Measurements from ENCODE around the gene VSNL1. TPM values are rescaled to one million over a fixed set of nuclear protein-coding genes. Genes with fewer than 3 reads are reported as not detected.

Gene VSNL1
- polyA plus RNA-seq, 1 of the 3 experiments (the other 2 are of a cell fraction), result 1.3 TPM

GRCh38 chr2:17683981-17684380 lies 143.5 kb downstream of the VSNL1 start:
- H3K27ac ChIP-seq (ENCODE audit: low read depth in 2 of 2, low read length in 1 of 2), result no peak overlapping the region
- peaks cover 66 to 68% of the 10 kb centered on the region in 2 experiments for H3K36me3 ChIP-seq (replicated peaks in 1 of 2; ENCODE audit: control insufficient read depth in 1 of 2, insufficient read depth in 2 of 2, low read length in 1 of 2)
- H3K27me3 ChIP-seq (ENCODE audit: insufficient read depth), result no peaks in the 10 kb centered on the region
- DNase-seq, result no peak
- POLR2A ChIA-PET, result no interaction called here
- TF ChIP-seq GATA2 (CRISPR knock-in tag; IDR thresholded peaks at IDR 0.05) (peak; percentile 29; the same call in 1 of the 2 replicates), JUND (IDR thresholded peaks at IDR 0.05) (no peak)
- H3K4me1 ChIP-seq (ENCODE audit: control insufficient read depth in 1 of 2, insufficient read depth in 2 of 2, low read depth in 1 of 2, low read length in 1 of 2), result no peaks in the 10 kb centered on the region; a peak in 1 of 4 replicates
- H2AFZ ChIP-seq (ENCODE audit: low read depth), result no peak overlapping the region
- no peaks in the 10 kb centered on the region for H3K79me2 ChIP-seq (ENCODE audit: insufficient read depth)
- WGBS (ENCODE audit: low lambda C conversion rate), result 67% methylated on average over 2 of the region's 2 CpGs
- H3K9me2 ChIP-seq, result 0 out of 2 replicates have a peak, but pooled peaks cover 4% of the 10 kb centered on the region
- H3K9ac ChIP-seq, result no peak overlapping the region
- H3K9me3 ChIP-seq, result no peaks in the 10 kb centered on the region
- H4K20me1 ChIP-seq (ENCODE audit: insufficient read depth), result no peaks in the 10 kb centered on the region
- H3K4me3 ChIP-seq (ENCODE audit: low read depth in 2 of 2, low read length in 1 of 2), result no peak overlapping the region
- no peak overlapping the region for H3K4me2 ChIP-seq
- H3F3A ChIP-seq (replicated peaks; ENCODE audit: insufficient read depth), result peaks cover 6% of the 10 kb centered on the region
- CTCF ChIA-PET, result interaction anchor here (2.1 kb wide), 1 partner anchor 10 kb away, joined by 5 read pairs; no protein-coding TSS in a partner anchor

DNA sequence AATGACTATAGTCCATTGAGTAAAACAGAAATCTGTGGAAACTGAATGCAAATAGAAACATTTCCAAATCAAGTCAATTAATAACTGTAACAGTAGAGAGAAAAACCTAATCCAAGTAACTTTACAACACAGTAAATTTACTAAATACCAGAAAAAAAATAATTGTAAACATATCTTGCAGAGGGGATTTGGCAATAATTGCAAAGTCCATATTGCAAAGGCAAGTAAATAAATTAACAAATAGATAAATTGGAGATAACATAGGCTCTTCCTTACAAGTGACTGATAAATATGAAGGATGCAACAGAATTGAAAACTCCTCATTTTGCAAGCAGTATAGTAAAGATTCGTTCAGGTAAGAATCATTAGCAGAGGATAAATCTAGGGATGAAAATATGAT lies 148.1 kb downstream of the VSNL1 start:
- Histone ChIP-seq H3K9me3 (no peaks in the 10 kb centered on the region), H3F3A (replicated peaks; ENCODE audit: insufficient read depth) (peaks cover 15% of the 10 kb centered on the region), H3K4me3 (ENCODE audit: low read depth in 2 of 2, low read length in 1 of 2) (no peak overlapping the region), H2AFZ (ENCODE audit: low read depth) (no peak overlapping the region), H3K9ac (no peak overlapping the region), H3K9me2 (0 out of 2 replicates have a peak, but pooled peaks cover 4% of the 10 kb centered on the region), H3K79me2 (ENCODE audit: insufficient read depth) (peaks cover 9% of the 10 kb centered on the region), H3K36me3 (replicated peaks in 1 of 2; ENCODE audit: control insufficient read depth in 1 of 2, insufficient read depth in 2 of 2, low read length in 1 of 2) (peaks cover 52 to 63% of the 10 kb centered on the region in 2 experiments), H4K20me1 (ENCODE audit: insufficient read depth) (no peaks in the 10 kb centered on the region), H3K27ac (ENCODE audit: low read depth in 2 of 2, low read length in 1 of 2) (no peak overlapping the region), H3K27me3 (ENCODE audit: insufficient read depth) (no peaks in the 10 kb centered on the region), H3K4me1 (ENCODE audit: control insufficient read depth in 1 of 2, insufficient read depth in 2 of 2, low read depth in 1 of 2, low read length in 1 of 2) (no peaks in the 10 kb centered on the region; a peak in 1 of 4 replicates), H3K4me2 (no peak overlapping the region)
- no peak for TF ChIP-seq GATA2 (CRISPR knock-in tag; IDR thresholded peaks at IDR 0.05)
- no peak for TF ChIP-seq REST (IDR thresholded peaks at IDR 0.05; ENCODE audit: low read depth, low read length)
- no peak for TF ChIP-seq RXRA (IDR thresholded peaks at IDR 0.05; ENCODE audit: borderline replicate concordance, low read depth)
- TF ChIP-seq RCOR1 (IDR thresholded peaks at IDR 0.05; ENCODE audit: low read length), result no peak
- no peak for TF ChIP-seq SIN3A (IDR thresholded peaks at IDR 0.05; ENCODE audit: borderline replicate concordance, low read depth, low read length)
- no peak for TF ChIP-seq TAF1 (IDR thresholded peaks at IDR 0.05; ENCODE audit: borderline replicate concordance, low read depth, low read length)
- no peak for TF ChIP-seq FOSL2 (IDR thresholded peaks at IDR 0.05; ENCODE audit: borderline replicate concordance, low read depth)
- TF ChIP-seq EP300 (IDR thresholded peaks at IDR 0.05; ENCODE audit: borderline replicate concordance in 1 of 2, low read depth in 1 of 2, low read length in 1 of 2), result no peak
- TF ChIP-seq, protein P1, sequence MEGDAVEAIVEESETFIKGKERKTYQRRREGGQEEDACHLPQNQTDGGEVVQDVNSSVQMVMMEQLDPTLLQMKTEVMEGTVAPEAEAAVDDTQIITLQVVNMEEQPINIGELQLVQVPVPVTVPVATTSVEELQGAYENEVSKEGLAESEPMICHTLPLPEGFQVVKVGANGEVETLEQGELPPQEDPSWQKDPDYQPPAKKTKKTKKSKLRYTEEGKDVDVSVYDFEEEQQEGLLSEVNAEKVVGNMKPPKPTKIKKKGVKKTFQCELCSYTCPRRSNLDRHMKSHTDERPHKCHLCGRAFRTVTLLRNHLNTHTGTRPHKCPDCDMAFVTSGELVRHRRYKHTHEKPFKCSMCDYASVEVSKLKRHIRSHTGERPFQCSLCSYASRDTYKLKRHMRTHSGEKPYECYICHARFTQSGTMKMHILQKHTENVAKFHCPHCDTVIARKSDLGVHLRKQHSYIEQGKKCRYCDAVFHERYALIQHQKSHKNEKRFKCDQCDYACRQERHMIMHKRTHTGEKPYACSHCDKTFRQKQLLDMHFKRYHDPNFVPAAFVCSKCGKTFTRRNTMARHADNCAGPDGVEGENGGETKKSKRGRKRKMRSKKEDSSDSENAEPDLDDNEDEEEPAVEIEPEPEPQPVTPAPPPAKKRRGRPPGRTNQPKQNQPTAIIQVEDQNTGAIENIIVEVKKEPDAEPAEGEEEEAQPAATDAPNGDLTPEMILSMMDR (IDR thresholded peaks at IDR 0.05), result no peak
- TF ChIP-seq, protein P2, sequence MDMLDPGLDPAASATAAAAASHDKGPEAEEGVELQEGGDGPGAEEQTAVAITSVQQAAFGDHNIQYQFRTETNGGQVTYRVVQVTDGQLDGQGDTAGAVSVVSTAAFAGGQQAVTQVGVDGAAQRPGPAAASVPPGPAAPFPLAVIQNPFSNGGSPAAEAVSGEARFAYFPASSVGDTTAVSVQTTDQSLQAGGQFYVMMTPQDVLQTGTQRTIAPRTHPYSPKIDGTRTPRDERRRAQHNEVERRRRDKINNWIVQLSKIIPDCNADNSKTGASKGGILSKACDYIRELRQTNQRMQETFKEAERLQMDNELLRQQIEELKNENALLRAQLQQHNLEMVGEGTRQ (IDR thresholded peaks at IDR 0.05; ENCODE audit: borderline replicate concordance, low read depth, low read length), result no peak
- no peak for TF ChIP-seq NRF1 (IDR thresholded peaks at IDR 0.05; ENCODE audit: low read depth, low read length)
- TF ChIP-seq, protein P3, sequence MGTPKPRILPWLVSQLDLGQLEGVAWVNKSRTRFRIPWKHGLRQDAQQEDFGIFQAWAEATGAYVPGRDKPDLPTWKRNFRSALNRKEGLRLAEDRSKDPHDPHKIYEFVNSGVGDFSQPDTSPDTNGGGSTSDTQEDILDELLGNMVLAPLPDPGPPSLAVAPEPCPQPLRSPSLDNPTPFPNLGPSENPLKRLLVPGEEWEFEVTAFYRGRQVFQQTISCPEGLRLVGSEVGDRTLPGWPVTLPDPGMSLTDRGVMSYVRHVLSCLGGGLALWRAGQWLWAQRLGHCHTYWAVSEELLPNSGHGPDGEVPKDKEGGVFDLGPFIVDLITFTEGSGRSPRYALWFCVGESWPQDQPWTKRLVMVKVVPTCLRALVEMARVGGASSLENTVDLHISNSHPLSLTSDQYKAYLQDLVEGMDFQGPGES (IDR thresholded peaks at IDR 0.05; ENCODE audit: low read depth, low read length), result no peak
- TF ChIP-seq, protein P4, sequence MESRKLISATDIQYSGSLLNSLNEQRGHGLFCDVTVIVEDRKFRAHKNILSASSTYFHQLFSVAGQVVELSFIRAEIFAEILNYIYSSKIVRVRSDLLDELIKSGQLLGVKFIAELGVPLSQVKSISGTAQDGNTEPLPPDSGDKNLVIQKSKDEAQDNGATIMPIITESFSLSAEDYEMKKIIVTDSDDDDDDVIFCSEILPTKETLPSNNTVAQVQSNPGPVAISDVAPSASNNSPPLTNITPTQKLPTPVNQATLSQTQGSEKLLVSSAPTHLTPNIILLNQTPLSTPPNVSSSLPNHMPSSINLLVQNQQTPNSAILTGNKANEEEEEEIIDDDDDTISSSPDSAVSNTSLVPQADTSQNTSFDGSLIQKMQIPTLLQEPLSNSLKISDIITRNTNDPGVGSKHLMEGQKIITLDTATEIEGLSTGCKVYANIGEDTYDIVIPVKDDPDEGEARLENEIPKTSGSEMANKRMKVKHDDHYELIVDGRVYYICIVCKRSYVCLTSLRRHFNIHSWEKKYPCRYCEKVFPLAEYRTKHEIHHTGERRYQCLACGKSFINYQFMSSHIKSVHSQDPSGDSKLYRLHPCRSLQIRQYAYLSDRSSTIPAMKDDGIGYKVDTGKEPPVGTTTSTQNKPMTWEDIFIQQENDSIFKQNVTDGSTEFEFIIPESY (IDR thresholded peaks at IDR 0.05; ENCODE audit: borderline replicate concordance, low read depth), result no peak
- TF ChIP-seq RAD21 (IDR thresholded peaks at IDR 0.05; ENCODE audit: low read length), result no peak
- no peak for TF ChIP-seq JUND (IDR thresholded peaks at IDR 0.05)
- TF ChIP-seq EZH2phosphoT487 (IDR thresholded peaks at IDR 0.05; ENCODE audit: borderline replicate concordance, low read depth), result no peak
- 95% methylated on average over 1 of the region's 1 CpG for WGBS (ENCODE audit: low lambda C conversion rate)
- CTCF ChIA-PET, result no interaction called here
- POLR2A ChIA-PET, result no interaction called here
- no peak for DNase-seq

Data from SK-N-SH (cell line).